ENCODE results near the gene PLEKHG5. TPM values are rescaled to one million over a fixed set of nuclear protein-coding genes. Genes with fewer than 3 reads are reported as not detected.
"Not testable (repeated sequence)": the region's sequence is repeated elsewhere in the genome, so short reads cannot be mapped to it uniquely, and the experiment has no call there.

PLEKHG5 gene
- total RNA-seq, 1 donor from 2014 or later = 9.5 TPM

DNA sequence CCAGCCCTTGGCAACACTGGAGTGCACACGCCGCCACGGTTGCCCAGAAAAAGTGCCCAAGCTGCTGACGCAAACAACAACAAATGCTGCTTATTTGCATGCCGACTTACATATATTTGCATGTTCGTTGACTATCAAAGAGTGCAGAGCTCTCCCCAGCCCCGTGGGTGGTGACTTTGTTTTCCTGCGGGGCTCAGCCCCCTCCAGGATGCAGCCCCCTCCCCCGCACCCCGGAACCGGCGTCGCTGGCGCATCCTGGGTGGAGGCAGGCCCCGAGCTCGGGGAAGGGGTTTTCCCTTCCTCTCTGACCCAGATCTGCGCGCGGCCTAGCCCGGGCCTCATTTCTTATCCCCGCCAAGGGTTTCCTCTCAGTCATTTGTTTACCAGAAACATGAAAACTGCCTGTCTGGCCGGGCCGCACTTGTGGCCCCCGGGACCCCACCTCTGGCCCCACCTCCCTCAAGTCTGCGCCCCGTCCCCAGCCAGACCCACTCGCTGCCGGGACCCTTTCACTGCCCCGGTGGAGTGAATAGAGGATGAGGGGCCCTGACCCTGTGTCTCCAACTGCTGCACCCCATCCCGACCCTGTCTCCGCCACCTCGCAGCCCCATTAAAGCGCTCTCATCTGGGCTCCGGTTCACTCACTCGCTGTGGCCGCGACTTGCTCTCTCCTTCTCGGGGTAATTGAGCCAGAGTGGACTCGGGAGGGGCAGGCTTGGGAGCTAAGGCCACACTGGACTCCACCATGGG, 31.0 kb downstream of the PLEKHG5 start:
- no peaks in the 10 kb centered on the region for H3K9me3 ChIP-seq
- H3K4me1 ChIP-seq = no peaks in the 10 kb centered on the region
- peaks cover 9% of the 10 kb centered on the region for H3K36me3 ChIP-seq
- intact Hi-C loops (cut with DNase I) = no loop called here
- H3K4me3 ChIP-seq = peak overlapping the region; percentile 45
- TF ChIP-seq, protein P1, sequence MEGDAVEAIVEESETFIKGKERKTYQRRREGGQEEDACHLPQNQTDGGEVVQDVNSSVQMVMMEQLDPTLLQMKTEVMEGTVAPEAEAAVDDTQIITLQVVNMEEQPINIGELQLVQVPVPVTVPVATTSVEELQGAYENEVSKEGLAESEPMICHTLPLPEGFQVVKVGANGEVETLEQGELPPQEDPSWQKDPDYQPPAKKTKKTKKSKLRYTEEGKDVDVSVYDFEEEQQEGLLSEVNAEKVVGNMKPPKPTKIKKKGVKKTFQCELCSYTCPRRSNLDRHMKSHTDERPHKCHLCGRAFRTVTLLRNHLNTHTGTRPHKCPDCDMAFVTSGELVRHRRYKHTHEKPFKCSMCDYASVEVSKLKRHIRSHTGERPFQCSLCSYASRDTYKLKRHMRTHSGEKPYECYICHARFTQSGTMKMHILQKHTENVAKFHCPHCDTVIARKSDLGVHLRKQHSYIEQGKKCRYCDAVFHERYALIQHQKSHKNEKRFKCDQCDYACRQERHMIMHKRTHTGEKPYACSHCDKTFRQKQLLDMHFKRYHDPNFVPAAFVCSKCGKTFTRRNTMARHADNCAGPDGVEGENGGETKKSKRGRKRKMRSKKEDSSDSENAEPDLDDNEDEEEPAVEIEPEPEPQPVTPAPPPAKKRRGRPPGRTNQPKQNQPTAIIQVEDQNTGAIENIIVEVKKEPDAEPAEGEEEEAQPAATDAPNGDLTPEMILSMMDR (IDR thresholded peaks at IDR 0.05) = no peak
- peak; percentile 24 to 37 for ATAC-seq
- peaks cover 34% of the 10 kb centered on the region for H3K27me3 ChIP-seq (ENCODE audit: low read depth)
- no peak for DNase-seq
- H3K27ac ChIP-seq = peak overlapping the region; percentile 67

DNA sequence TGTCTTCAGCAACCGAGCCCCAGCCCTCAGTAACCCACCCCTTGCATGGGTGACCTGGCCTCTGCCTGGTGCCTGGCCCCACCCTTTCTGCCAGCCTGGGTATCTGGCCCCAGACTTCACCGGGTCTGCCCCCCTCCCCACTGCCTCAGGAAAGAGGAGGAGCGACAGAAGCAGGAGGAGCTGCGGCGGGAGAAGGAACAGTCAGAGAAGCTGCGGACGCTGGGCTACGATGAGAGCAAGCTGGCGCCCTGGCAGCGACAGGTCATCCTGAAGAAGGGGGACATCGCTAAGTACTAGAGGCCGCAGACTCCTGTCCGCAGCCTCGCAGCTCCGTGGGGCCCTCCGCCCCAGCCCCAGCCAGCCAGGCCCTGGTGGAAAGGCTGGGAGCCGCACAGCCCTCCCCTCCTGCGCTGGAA, 31.6 kb downstream of the PLEKHG5 start:
- Histone ChIP-seq H3K4me3 (peak overlapping the region; percentile 45), H3K9me3 (no peaks in the 10 kb centered on the region), H3K36me3 (peaks cover 9% of the 10 kb centered on the region), H3K27ac (no peak overlapping the region), H3K4me1 (no peaks in the 10 kb centered on the region), H3K27me3 (ENCODE audit: low read depth) (peaks cover 35% of the 10 kb centered on the region)
- ATAC-seq = peak in 1 of 2 donors; percentile 5
- DNase-seq = no peak
- intact Hi-C loops (cut with DNase I) = no loop called here
- TF ChIP-seq, protein P1 (IDR thresholded peaks at IDR 0.05) = no peak

DNA sequence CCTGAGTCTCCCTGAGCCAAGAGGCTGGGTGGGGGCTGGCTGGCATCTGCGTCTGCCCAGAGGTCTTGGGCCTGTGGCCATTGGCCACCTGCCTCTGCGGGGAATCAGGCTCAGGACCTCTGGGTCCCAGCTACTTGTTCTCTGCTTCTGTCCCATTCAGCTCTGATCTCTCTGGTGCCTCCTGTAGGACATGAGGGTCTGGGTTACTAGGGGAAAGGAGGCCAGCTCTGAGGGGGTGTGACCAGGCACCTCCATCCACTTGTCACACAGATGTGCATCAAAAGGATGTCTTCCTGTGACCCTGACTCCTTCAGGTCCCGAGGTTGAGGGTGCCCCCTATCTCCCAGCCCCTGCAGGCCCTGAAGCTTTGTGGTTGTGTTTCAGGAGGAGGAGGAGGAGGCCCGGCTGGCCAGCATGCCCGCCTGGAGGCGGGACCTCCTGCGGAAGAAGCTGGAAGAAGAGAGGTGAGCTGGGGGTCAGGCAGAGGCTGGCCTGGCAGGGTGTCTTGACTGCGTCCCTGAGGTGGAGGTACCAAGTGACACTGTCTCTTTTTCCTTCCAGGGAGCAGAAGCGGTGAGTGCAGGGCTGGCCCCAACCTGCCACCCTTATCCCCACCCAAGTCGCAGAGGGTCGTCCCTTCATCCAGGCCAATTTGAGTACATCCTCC, 34.5 kb downstream of the PLEKHG5 start:
- H3K9me3 ChIP-seq = no peaks in the 10 kb centered on the region
- H3K4me3 ChIP-seq = no peak overlapping the region
- H3K27me3 ChIP-seq (ENCODE audit: low read depth) = peaks cover 54% of the 10 kb centered on the region
- H3K36me3 ChIP-seq = peaks cover under 1% of the 10 kb centered on the region
- H3K4me1 ChIP-seq = no peaks in the 10 kb centered on the region
- ATAC-seq = no peak
- H3K27ac ChIP-seq = no peak overlapping the region
- intact Hi-C loops (cut with DNase I) = no loop called here
- TF ChIP-seq, protein P1 (IDR thresholded peaks at IDR 0.05) = no peak
- no peak for DNase-seq

DNA sequence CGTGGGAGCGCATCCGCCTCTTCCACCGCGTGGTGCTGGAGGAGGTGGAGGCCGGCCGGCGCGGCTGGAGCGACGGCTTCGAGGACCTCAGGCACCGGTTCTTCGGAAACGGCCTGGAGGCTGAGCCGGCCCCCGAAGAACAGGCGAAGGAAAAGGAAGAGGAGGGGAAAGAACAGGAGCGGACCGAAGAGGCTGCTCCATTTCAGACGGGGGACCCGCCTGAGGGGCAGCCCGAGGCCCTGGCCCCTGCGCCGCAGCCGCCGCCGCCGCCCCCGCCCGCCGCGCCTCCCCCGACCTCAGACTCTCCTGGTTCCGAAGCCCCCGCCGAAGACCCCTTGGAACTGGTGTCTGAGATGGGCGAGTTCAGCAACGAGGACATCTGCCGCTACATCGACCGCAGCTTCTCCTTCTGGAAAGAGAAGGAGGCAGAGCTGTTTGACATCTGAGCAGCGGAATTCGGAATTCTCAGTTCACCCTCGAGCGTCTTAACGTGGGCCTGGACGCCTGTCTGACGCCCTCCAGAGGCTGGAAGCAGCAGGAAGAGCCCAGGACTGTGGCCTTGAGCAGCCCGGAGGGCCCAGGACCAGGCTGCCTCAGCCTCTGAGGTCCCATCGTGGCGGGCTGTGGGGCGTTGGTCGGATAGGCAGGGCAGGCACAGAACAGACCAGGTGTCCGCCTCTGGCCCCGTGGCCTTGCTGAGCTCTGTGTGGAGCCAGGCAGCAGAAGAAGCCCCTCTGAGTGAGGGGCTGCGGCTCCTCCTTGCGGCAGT, 35.5 kb downstream of the PLEKHG5 start:
- H3K27me3 ChIP-seq (ENCODE audit: low read depth) = peaks cover 56% of the 10 kb centered on the region
- H3K36me3 ChIP-seq; H3K9me3 ChIP-seq; H3K27ac ChIP-seq; ATAC-seq; H3K4me1 ChIP-seq; DNase-seq; H3K4me3 ChIP-seq; intact Hi-C loops (cut with DNase I): not testable (repeated sequence)

DNA sequence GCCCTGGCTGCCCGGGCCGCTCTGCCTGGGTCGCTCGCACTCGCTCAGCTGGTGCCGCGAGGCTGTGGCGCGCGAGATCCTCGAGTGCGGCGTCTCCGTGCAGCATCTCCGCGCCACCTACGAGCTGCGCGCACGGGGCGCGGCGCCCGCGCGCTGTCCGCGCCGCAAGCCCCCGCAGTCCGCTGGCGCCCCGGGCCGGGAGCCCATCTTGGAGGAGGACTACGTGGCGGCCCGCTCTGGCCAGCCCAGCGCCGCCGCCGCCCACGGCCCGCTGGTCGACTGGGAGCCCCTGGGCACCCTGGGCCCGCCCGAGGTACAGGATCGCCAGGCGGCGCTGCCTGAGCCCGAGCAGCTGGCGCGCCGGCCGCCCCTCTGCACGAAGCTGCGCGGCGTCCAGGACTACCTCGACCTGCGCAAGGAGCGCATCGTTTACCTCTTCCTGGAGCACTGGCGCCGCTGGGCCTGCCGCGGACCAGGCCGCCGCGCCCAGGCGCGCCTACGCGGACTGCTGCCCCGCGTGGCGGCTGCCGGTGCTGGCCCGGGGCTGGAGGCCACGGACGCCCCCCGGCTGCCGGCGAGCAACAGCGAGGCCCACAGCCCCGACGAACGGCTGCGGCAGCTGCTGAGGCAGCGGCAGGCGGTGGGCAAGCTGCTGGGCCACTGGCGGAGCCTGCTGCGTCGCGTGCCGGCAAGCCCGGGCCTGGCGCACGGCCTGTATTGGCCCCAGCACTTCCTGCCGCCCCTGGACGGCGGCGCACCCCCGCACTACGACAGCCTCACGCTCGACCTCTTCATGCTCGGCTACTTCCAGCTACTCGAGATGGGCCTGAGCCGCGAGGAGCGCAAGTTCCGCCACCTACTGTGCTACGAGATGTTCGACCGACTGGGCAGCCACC, 36.4 kb downstream of the PLEKHG5 start:
- DNase-seq (no peak), ATAC-seq (peak in 1 of 2 donors; percentile 21)
- TF ChIP-seq, protein P1 (IDR thresholded peaks at IDR 0.05) = no peak
- Histone ChIP-seq H3K36me3 (no peaks in the 10 kb centered on the region), H3K4me1 (no peaks in the 10 kb centered on the region), H3K27ac (no peak overlapping the region), H3K27me3 (ENCODE audit: low read depth) (peaks cover 53% of the 10 kb centered on the region), H3K4me3 (no peak overlapping the region), H3K9me3 (no peaks in the 10 kb centered on the region)
- intact Hi-C loops (cut with DNase I) = no loop called here

DNA sequence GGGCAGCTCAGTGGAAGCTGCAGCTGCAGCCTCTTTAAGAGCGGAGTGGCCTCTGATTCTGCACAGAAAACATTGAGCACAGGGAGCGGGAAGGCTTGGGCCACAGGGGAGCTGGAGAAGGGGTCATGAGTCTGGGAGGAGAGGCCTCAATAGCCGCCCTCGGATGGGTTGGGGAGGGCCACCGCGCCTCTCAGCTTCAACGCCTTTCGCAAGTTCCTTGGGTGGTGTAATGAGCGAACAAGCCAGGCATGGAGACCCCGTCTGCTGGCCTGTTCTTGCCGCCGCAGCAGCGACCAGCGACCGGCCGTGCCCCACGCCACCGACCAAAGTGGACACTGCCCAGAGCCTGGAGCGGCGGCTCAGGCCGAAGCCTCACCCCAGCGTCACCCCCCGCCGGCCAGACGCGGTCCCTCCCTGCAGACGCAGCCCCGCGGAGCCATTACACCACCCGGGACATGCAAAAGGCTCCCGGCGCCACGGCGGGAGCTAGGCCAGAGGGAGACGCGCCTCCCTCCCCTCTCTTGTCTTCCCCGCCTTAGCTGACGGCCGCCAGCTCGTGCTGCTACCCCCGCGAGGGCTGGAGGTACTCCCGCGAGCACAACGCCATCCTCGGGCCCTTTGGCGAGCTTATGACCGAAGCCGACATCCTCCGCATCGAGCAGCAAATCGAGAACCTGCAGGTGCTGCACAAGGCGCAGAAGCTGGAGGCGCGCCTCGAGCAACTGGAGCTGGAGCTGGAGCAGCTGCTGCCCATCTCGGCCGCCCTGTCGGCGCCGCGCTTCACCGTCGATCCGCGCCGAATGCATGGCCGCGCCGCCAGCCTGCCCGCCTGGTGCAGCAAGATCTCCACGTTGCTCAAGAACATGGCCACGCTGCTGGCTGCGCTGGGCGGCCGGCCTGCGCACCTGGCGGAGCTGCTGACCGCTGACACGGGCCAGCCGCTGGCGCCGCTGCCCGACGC, 37.3 kb downstream of the PLEKHG5 start:
- DNase-seq; H3K36me3 ChIP-seq; H3K9me3 ChIP-seq; intact Hi-C loops (cut with DNase I); H3K4me1 ChIP-seq; H3K4me3 ChIP-seq; ATAC-seq; H3K27ac ChIP-seq: not testable (repeated sequence)
- H3K27me3 ChIP-seq (ENCODE audit: low read depth) = peaks cover 63% of the 10 kb centered on the region
